ENCODE measurements around the gene GCC2.
"Not testable (repeated sequence)": the region's sequence is repeated elsewhere in the genome, so short reads cannot be mapped to it uniquely, and the experiment has no call there.

The GCC2 gene

GRCh38 chr2:108441712-108442111, 7.3 kb upstream of the GCC2 start:
- DNase-seq (ENCODE audit: low spot score) = no peak

GRCh38 chr2:108444941-108445840, 3.8 kb upstream of the GCC2 start:
- DNase-seq (ENCODE audit: low spot score) = no peak

DNA sequence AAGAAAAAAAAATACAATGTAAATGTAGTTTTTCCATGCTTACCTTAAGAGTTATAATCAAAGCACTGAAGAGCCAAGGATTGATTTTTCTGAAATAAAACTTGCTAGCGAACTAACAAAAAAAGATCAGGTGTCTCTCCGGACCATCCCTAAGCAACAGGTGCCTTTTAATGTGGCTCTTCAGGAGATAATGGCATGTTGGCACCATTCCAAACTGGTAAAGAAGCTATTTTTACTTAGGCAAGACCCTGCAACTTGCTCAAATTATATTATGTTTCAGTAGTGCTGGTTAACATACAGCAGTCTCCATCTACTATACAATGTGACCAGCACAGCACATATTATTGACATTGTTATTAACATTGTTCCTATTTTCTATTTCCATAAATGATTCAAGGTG, 2.3 kb upstream of the GCC2 start:
- no peak for DNase-seq (ENCODE audit: low spot score)

DNA sequence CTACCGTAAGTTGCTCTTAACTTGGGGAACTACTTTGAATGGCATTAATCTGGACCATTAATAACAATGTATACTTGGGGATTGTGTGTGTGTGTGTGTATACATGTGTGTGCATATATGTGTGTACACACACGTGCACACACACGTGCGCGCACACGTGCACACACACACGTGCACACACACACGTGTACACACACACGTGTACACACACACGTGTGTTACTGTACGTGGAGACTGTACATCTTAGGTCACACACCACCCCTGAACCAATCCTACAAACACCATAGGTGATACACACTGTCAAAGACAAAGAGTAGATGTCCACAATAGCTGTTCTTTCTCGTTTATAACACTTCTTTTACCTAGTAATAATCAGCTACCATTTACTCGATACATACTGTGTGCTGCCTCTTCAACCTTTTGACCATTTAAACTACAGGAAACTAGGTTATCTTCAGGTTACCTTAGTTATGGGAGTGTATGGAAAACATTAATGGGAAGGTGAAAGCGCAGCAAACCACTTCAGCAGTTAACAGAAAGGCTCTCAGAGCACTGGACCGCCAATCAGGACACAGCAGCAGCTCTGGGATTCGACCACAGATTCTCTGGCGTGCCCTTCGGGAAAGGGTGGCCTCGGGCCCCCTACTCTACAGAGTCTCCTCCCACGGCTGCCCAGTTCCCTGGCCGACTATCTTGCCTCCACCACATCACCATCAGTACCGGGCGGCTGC, 894 bp upstream of the GCC2 start:
- DNase-seq (ENCODE audit: low spot score) = no peak

DNA sequence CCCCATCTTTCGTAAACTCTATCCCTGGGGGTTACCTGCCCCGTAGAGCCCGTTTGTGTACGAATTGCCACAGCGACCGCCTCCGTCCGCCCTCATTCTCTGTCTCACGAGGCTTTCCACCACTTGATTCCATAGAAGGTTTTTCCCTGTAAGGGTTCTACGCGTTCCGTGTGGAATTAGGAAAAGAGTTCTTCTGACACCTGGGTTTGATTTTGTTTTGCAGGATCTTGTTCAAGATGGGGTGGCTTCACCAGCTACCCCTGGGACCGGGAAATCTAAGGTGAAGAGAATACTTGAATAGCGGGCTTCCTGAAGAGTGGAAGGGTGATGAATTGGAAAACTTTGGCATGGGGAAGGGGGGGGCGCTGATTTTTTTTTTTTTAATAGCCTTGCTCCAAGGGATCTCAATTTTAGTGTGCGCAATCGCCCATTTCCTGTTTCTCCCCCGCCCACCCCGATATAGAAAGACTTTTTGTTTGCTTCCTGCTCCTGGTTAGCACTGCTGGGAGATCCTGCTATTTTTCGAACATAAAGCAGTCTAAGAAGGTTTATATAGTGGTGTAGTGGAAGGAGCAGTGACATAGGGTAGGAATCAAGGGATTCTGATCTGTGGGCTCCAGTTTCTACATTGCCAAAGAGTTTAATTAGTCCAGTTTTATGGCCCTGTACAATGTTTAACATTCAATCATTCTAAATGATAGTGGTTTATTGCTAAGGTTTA, 564 bp downstream of the GCC2 start:
- peak; percentile 40 for DNase-seq (ENCODE audit: low spot score)

DNA sequence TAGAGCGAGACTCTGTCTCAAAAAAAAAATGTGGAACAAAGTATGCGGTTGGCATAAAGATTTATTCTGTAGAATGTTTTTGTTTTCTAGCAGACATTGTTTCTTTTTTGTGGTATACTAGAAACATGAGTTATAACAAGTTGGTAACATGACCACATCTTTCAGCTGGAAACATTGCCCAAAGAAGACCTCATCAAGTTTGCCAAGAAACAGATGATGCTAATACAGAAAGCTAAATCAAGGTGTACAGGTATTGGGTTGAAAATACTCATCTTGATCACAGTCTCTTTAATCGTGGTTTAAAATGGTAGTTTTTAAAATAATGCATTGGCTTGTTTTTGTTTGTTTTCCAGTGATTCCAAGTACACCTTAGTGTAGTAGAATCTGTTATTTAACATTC, 1.9 kb downstream of the GCC2 start:
- DNase-seq (ENCODE audit: low spot score) = no peak

DNA sequence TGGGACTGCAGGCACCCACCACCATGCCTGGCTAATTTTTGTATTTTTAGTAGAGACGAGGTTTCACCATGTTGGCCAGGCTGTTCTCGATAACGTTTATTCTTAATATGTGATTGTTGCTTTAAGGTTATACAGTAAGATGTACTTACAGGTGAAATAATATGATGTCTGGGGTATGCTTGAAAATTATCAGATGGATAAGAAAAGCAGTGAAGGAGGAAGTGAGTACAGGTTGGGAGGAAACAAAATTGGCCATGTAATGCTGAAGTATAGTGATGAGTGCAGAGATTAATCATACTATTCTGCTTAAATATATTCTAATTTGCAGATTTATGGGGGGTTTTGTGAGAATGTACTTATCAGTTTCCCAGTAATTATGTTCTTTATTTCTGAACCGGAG, 3.0 kb downstream of the GCC2 start:
- no peak for DNase-seq (ENCODE audit: low spot score)

DNA sequence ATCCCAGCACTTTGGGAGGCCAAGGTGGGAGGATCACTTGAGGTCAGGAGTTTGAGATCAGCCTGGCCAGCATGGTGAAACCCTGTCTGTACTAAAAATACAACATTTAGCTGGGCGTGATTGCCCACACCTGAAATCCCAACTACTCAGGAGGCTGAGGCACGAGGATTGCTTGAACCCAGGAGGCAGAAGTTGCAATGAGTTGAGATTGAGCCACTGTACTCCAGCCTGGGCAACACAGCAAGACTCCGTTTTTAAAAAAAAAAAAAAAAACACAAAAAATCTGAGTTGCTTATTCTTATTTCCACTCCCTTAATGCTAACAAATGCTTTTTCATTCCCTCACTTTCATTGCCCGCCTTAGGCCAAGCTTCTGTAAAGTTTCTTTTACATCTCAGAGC, 4.5 kb downstream of the GCC2 start:
- not testable (repeated sequence) for DNase-seq (ENCODE audit: low spot score)

DNA sequence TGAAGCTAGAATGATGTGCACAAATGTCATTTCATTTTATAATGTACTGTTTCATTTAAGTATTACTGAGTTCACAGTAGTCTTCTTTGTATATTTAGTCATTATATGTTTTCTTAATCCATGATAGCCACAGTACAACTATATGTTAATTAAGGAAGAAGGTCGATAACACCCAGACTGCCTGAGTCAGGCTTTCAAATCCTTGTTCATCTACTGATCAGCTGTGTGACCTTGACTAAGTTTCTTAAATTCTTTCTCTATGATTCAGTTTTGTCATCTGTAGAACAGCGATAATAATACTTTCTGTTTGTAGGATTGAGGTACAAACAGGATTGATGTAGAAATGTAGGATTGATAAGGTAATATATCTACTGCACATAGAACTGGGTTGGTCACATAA, 5.4 kb downstream of the GCC2 start:
- no peak for DNase-seq (ENCODE audit: low spot score)

GRCh38 chr2:108455571-108455970, 6.6 kb downstream of the GCC2 start:
- no peak for DNase-seq (ENCODE audit: low spot score)

GRCh38 chr2:108458082-108458481, 9.1 kb downstream of the GCC2 start:
- no peak for DNase-seq (ENCODE audit: low spot score)

- DNase-seq (ENCODE audit: low spot score) = no peak
Measured at GRCh38 chr2:108459441-108459840, 10.4 kb downstream of the GCC2 start.

GRCh38 chr2:108460345-108461037, 11.5 kb downstream of the GCC2 start:
- no peak for DNase-seq (ENCODE audit: low spot score)

- DNase-seq (ENCODE audit: low spot score) = no peak
Measured at GRCh38 chr2:108477099-108477498, 28.1 kb downstream of the GCC2 start.

DNA sequence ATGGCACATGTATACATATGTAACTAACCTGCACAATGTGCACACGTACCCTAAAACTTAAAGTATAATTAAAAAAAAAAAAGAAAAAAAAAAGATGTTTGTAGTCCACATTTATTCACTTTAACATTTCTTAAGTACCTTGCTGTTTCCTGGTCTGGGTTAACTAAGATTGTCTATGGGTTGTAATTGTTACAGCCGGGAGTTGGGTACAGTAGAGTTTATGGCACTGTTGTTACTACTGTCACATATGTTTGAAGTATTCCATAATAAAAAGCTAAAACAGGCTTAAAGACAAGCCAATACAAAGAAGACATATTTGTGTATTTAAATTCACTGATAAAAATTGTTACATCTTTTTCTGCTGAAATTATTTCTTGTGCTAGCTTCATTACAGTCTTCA, 36.2 kb downstream of the GCC2 start:
- DNase-seq (ENCODE audit: low spot score) = no peak

GRCh38 chr2:108490506-108491122, 41.6 kb downstream of the GCC2 start:
- DNase-seq (ENCODE audit: low spot score) = no peak

- no peak for DNase-seq (ENCODE audit: low spot score)
Measured at GRCh38 chr2:108491848-108492247, 42.8 kb downstream of the GCC2 start.

- DNase-seq (ENCODE audit: low spot score) = no peak
Measured at GRCh38 chr2:108492364-108492763, 43.4 kb downstream of the GCC2 start.

- DNase-seq (ENCODE audit: low spot score) = not testable (repeated sequence)
Measured at GRCh38 chr2:108496167-108496566, 47.2 kb downstream of the GCC2 start.

GRCh38 chr2:108507620-108508019, 58.6 kb downstream of the GCC2 start:
- not testable (repeated sequence) for DNase-seq (ENCODE audit: low spot score)

DNA sequence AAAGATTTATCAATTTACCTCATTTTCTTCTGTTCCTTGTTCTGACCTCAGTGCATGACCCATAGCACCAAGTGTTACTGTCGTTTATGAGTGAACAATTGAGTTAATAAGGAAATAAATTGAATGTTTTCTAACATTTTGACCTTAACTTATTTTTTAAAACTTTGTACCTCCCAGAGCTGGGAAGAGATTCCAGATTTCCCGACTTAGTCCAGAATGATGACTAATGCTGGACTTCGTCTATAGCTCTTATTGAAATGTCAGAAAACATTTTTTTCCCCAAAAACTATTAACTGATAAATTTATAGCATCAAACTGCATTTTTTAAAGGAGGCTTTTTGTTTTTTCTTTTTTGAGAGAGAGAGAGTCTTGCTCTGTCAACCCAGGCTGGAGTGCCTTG, 63.4 kb downstream of the GCC2 start:
- DNase-seq (ENCODE audit: low spot score) = not testable (repeated sequence)

- not testable (repeated sequence) for DNase-seq (ENCODE audit: low spot score)
Measured at GRCh38 chr2:108514478-108514877, 65.5 kb downstream of the GCC2 start.
